ENCODE results near the gene CLDN22.
"Not testable (repeated sequence)": the region's sequence is repeated elsewhere in the genome, so short reads cannot be mapped to it uniquely, and the experiment has no call there.

The CLDN22 gene

GRCh38 chr4:183345261-183345660 is 25.2 kb upstream of the CLDN22 start:
- DNase-seq, result no peak

DNA sequence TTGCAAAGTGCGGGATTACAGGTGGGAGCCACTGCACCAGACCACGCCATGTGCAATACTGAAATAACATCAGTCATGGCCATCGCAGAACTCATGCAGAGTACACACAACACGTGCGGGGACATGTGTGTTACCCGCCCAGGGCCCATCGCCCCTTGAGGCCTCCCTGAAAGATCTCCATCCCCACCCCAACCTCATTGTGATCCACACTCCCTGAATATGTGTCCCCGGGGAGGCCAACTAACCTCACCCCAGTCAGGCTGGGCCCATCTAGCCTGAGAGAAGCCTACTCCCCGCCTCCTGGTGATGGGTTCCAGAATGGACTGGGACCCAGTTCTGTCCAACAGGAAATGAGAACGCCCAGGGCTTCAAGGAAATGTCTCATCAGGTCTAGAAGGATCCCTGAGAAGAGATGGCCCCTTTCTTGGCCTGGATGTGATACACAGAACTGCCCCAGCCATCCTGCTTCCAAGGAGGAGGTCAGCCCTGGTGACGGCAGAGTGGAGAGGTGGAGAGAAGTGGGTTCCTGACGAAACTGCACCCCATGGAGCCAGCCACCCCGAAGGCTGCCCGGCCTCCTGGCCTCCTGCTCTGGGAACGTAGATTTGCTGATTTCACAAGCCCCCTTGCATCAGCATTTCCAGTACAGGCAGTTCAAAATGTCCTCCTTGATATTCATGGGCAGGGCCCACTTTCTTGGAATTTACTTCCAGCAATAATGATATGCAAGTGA is 24.6 kb upstream of the CLDN22 start:
- peak; percentile 7 for DNase-seq

- DNase-seq, result peak; percentile 10
Measured at GRCh38 chr4:183343730-183344129, 23.7 kb upstream of the CLDN22 start.

- peak; percentile 43 for DNase-seq
Measured at GRCh38 chr4:183342541-183343533, 22.8 kb upstream of the CLDN22 start.

DNA sequence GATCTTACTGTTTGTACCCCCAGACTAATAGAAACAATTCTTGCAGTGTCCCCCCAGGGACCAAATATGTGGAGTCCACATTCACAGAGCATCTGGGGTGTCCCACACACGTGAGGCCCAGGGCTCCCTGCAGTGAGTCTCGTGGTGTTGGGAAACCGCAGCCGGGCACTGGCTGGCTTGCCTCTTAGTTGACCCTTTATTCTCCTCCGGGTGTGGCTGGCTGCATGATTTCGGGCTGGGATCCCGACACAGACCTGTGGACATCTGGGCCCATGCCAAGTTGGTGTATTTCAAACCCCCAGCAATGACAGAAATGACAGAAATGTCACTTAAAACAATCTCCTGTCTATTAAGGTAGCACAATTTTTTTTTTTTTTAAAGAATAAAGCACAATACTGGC is 17.8 kb upstream of the CLDN22 start:
- peak; percentile 18 for DNase-seq

DNA sequence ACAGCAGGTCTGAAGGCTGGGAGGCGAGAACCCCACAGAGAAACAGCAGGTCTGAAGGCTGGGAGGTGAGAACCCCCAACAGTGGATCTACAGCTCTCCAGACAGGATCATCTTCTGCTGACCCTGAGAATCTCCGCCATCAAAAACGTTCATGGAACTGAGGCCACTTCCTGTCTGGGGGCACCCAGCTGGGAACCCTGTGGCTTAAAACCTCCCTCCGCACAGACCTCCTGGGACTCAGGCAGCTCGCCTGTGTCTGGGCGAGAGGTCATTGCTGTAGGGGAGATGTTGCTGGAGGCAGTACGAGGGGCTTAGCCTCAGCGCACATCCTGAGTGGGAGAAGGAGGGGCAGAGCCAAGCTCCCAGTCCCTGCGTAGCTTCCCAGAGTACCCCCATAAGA is 17.3 kb upstream of the CLDN22 start:
- DNase-seq, result no peak

- DNase-seq, result peak; percentile 17
Measured at GRCh38 chr4:183335369-183335940, 15.4 kb upstream of the CLDN22 start.

- peak; percentile 7 for DNase-seq
Measured at GRCh38 chr4:183333983-183334382, 13.9 kb upstream of the CLDN22 start.

DNA sequence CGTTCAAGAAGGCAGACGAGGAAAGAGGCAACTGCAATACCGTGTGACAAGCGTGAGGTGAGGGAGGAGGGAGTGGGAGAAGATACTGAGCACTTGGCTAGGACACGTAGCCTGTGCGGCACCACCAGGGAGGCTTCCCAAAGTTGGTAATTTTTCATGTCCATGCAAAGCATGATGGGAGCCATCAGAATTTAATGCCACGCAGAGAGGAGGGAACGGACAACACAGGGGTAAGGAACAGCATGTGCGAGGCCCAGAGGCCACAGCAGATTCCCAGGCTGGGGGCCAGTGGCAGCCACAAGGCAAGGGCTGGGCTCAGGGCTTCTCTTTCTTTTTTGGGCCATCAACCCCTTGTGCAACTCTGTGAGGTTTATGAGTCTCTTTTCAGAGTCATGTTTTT is 13.1 kb upstream of the CLDN22 start:
- DNase-seq, result no peak

GRCh38 chr4:183332447-183332846 is 12.4 kb upstream of the CLDN22 start:
- DNase-seq, result peak; percentile 19

DNA sequence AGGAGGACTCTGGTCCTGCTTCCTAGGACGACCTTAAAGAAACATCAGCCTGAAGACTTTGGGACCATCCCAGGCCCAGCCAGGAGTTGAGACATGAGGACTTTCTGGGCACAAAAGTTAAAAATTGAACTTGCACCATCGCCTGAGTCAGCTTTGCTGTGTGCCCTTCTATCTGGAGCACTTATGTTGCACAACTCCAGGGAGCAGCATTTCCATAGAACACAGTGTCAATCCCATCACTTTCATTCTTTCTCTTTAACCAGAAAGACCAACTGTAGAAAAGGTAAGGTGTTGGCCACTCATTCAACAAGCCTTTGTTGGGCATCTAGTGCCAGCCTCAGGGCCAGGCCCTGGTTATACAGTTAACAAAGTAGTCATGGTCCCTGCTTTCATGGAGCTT is 10.8 kb upstream of the CLDN22 start:
- no peak for DNase-seq

GRCh38 chr4:183329954-183330742 is 10.1 kb upstream of the CLDN22 start:
- DNase-seq, result no peak

GRCh38 chr4:183329244-183329643 is 9.2 kb upstream of the CLDN22 start:
- DNase-seq, result no peak

GRCh38 chr4:183328832-183329231 is 8.8 kb upstream of the CLDN22 start:
- no peak for DNase-seq

DNA sequence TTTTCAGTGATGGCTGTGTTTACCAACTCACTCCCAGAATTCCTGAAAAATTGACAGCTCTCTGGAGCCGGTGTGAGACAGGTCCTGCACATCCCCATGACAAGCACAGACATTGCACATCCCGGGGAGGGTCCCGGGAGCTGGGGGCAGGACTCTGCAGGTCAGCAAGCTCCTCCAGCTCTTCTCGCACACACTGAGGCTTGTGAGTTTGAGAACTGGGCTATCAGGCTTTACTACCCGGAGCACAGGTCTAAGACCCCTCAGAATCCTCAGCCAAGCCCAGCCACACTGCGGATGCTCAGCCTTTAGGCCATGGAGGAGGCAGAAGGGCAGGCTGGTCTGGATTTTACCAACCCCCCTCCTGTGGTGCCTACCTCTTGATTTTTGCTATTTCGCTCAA is 7.8 kb upstream of the CLDN22 start:
- DNase-seq, result no peak

GRCh38 chr4:183326853-183327252 is 6.8 kb upstream of the CLDN22 start:
- DNase-seq, result no peak

GRCh38 chr4:183326387-183326786 is 6.3 kb upstream of the CLDN22 start:
- not testable (repeated sequence) for DNase-seq

DNA sequence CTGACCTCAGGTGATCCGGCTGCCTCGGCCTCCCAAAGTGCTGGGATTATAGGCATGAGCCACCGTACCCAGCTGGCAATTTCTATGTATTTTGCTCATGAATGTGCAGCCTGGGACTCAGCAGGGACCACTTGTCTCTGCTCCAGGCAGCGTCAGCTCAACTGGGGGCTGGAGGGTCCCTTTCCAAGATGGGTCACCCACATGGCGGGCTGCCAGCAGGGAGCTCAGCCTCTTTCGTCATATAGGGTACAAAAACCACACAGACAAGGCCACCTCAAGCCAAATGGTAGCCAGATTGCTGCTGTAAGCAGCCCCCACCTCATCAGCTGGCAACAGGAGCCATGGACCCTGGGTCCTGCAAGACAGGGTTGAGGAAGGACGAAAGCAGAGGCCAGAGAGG is 4.5 kb upstream of the CLDN22 start:
- peak; percentile 31 for DNase-seq

DNA sequence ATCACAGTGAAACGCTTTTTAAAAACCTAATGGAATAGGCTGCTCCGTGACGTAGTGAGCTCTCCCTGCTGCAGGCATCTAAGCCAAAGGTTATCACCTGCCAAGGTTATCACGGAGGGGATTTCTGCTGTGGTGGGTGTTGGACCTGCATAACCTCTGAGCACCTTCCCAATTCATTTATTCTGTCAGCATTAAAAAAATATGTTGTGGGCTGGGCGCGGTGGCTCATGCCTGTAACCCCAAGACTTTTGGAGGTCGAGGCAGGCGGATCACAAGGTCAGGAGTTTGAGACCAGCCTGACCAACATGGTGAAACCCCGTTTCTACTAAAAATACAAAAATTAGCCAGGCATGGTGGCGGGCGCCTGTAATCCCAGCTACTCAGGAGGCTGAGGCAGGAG is 4.0 kb upstream of the CLDN22 start:
- DNase-seq, result not testable (repeated sequence)

DNA sequence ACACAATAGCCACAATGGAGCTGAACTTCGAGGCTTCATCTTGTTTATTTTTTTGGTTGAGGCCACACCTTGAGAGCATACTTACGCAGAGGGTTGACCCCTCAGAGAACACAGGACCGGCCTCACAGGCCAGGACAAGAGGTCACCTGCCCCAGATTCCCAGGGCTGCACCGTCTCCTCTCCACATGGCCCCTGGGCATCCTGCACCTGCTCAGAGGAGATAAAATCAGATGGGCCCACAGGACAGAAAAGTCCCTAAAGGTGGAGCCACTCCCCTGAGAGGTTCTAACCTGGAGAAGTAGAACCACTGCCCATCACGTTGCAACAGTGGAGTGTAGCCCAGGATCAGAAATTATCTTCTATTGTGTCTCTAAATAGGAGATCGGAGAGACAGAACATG is 3.2 kb upstream of the CLDN22 start:
- no peak for DNase-seq

DNA sequence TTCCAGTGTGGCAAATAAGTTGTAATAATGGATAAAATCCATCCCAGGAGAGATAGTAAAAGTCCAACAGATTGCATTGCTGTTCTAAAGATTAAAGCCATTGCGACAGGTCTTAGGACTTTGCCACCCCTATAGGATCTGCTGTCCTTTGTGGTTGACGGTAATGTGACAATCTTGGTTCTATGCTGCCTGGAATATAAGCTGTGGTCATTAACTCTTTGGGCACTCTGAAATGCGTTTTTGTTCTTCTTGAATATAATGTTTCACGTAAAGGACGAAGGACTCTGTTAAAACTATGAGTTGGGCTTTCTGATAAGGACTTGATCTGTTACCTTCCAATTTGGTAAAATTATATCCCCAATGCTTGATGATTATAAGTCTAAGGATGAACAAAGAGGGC is 2.2 kb upstream of the CLDN22 start, which contains the start of gene CLDN24:
Gene CLDN24, minus strand, starts transcription at position 101 of the 400 bp plus-strand sequence. Its CDS starts 0 bp downstream, at position 101.
- DNase-seq, result no peak

GRCh38 chr4:183321516-183321915 is 1.4 kb upstream of the CLDN22 start:
- no peak for DNase-seq

DNA sequence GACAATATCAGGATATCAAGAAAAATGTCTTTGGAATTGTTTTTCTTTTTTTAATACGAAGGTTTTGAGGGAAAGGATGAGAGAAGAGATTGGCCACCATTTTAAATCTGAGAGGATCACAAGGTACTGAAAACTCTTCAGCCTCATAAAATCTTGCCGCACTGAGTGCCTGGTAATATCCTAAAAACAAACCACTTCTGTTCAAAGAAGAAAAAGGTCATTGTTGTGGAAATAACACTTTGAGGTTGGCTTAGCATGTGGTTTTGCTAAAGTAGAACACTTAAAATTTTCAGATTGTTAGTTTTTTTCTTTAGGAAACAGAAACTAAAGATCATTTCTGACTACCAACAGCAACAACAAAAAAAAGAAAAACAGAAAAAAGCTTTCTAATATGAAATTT is 1.0 kb upstream of the CLDN22 start:
- DNase-seq, result no peak
